ENCODE data around the gene HPX.

DNA sequence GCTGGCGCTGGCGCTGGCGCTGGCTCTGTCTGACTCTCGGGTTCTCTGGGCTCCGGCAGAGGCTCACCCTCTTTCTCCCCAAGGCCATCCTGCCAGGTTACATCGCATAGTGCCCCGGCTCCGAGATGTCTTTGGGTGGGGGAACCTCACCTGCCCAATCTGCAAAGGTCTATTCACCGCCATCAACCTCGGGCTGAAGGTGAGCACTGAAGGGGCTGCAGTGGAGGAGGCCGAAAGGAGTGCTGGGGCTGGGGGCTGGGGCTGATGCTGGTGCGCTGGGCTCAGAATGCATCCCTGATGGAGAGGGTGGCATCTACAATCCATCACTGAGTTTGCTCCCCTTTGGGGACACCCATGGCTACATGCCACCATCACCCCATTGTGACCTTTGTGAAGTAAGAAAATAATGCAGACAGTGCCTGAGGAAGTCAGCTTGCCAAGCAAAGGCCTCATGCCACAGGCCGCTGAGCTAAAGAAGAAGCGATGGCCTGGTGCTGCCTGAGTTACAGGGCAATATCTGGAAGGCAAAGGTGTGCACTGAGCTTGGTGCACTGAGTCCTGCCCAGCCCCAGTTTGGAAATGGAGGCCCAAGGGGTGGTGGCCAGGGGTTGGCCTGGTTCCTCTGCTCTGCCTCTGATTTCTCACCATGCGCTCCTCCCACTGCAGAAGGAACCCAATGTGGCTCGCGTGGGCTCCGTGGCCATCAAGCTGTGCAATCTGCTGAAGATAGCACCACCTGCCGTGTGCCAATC lies 49.9 kb downstream of the HPX start:
- TF ChIP-seq, protein P1, sequence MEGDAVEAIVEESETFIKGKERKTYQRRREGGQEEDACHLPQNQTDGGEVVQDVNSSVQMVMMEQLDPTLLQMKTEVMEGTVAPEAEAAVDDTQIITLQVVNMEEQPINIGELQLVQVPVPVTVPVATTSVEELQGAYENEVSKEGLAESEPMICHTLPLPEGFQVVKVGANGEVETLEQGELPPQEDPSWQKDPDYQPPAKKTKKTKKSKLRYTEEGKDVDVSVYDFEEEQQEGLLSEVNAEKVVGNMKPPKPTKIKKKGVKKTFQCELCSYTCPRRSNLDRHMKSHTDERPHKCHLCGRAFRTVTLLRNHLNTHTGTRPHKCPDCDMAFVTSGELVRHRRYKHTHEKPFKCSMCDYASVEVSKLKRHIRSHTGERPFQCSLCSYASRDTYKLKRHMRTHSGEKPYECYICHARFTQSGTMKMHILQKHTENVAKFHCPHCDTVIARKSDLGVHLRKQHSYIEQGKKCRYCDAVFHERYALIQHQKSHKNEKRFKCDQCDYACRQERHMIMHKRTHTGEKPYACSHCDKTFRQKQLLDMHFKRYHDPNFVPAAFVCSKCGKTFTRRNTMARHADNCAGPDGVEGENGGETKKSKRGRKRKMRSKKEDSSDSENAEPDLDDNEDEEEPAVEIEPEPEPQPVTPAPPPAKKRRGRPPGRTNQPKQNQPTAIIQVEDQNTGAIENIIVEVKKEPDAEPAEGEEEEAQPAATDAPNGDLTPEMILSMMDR (IDR thresholded peaks at IDR 0.05), result no peak
- TF ChIP-seq POLR2A (IDR thresholded peaks at IDR 0.05), result no peak
